Sigmoid colon (tissue), 7 donors: Measurements from ENCODE around the gene GABRB3. TPM values are rescaled to one million over a fixed set of nuclear protein-coding genes. Genes with fewer than 3 reads are reported as not detected.
"Not testable (repeated sequence)": the region's sequence is repeated elsewhere in the genome, so short reads cannot be mapped to it uniquely, and the experiment has no call there.

Experiments used
- DNase-seq: peaks from one replicate; pipeline ENCODE4 v3.0.0-alpha.2; 2019
- H3K27ac ChIP-seq, 4 donors: fragments of 200-600 bp; sonication (generic); one replicate each; pipeline ENCODE4 v1.5.1; 2016 to 2019; ENCODE audit warnings: mild to moderate bottlenecking in 1 of 4
- H3K27me3 ChIP-seq, 3 donors: fragments of 200-600 bp; sonication (generic); one replicate each; pipeline ENCODE4 v1.5.1; 2019; ENCODE audit warnings: mild to moderate bottlenecking in 1 of 3
- H3K36me3 ChIP-seq, 4 donors: fragments of 200-600 bp; sonication (generic); one replicate each; pipeline ENCODE4 v1.5.1; 2016 to 2019
- H3K4me1 ChIP-seq, 4 donors: fragments of 200-600 bp; sonication (generic); one replicate each; pipeline ENCODE4 v1.5.1; 2017 to 2019
- H3K4me3 ChIP-seq, 4 donors: fragments of 200-600 bp; sonication (generic); one replicate each; pipeline ENCODE4 v1.5.1; 2017 to 2019; ENCODE audit warnings: mild to moderate bottlenecking in 2 of 4, moderate library complexity in 1 of 4
- H3K9me3 ChIP-seq, 4 donors: fragments of 200-600 bp in 3 of 4; sonication (generic) in 3 of 4; one replicate each; pipeline versions ENCODE4 v1.5.1 to v1.6.1; 2013 to 2019
- CTCF ChIP-seq, 4 experiments: fragments of 450-650 bp in 3 of 4; fragments of 200-600 bp in 1 of 4; IDR thresholded peaks; one replicate each; pipeline ENCODE4 v1.5.1; 2016 to 2019; ENCODE audit warnings: antibody characterized with exemption in 4 of 4, mild to moderate bottlenecking in 3 of 4, moderate library complexity in 2 of 4
- EP300 ChIP-seq, 4 donors: sonication (generic); formaldehyde crosslinking; IDR thresholded peaks; one replicate each; pipeline ENCODE4 v1.6.1; 2017; ENCODE audit warnings: antibody characterized with exemption in 4 of 4
- POLR2A ChIP-seq, 2 donors: fragments of 450-650 bp; IDR thresholded peaks; one replicate each; pipeline ENCODE4 v1.6.1; 2016; ENCODE audit warnings: antibody characterized with exemption in 2 of 2, mild to moderate bottlenecking in 2 of 2, moderate library complexity in 2 of 2
- POLR2AphosphoS5 ChIP-seq, 4 donors: sonication (generic); formaldehyde crosslinking; IDR thresholded peaks; one replicate each; pipeline ENCODE4 v1.6.1; 2017; ENCODE audit warnings: antibody characterized with exemption in 4 of 4
- WGBS, 2 donors: extraction: QIAGEN DNeasy Blood & Tissue Kit; methylation state at CpG; one replicate each; pipeline ENCODE4 v1.1.7; 2013; 5-methylcytosine and 5-hydroxymethylcytosine counted together
- intact Hi-C: fragments of 100-400 bp; cut with DNase I; formaldehyde crosslinking; loops from one replicate; pipeline ENCODE4 v1.15.1; 2023
- polyA plus RNA-seq, 3 donors: library from polyadenylated mRNA; stranded (reverse); fragments of 200-250 nt; gene quantifications; one replicate each; pipeline ENCODE4 v1.2.3, GENCODE V29; 2013
- total RNA-seq, 4 donors: library from RNA; depleted of rRNA; stranded (reverse); fragments of >200 nt; gene quantifications; one replicate each; pipeline ENCODE4 v1.1.0, GENCODE V29; 2016
- donor health status: healthy with polysubstance abuse.
- donor health status: Bipolar disorder and iron deficiency.
- donor health status: healthy.

Gene GABRB3
- total and polyA plus RNA-seq, 7 donors: 0.23 to 4.6 (median 1.0) TPM

- no peaks in the 10 kb centered on the region for H3K36me3 ChIP-seq
- intact Hi-C loops: no loop called here
- 65 to 71% methylated on average over 5 of the region's 5 CpGs for WGBS, 2 donors
- peaks cover 0 to 8% (median 1%) of the 10 kb centered on the region in 4 donors for H3K9me3 ChIP-seq
- TF ChIP-seq POLR2A (IDR thresholded peaks at IDR 0.05): no peak
- TF ChIP-seq EP300 (IDR thresholded peaks at IDR 0.05): no peak
- TF ChIP-seq CTCF (IDR thresholded peaks at IDR 0.05): no peak
- TF ChIP-seq POLR2AphosphoS5 (IDR thresholded peaks at IDR 0.05): no peak
- no peak for DNase-seq
- no peaks in the 10 kb centered on the region for H3K4me1 ChIP-seq
- H3K4me3 ChIP-seq: no peak overlapping the region
- H3K27ac ChIP-seq: no peak overlapping the region
- H3K27me3 ChIP-seq: peaks cover 0 to 4% (median 0%) of the 10 kb centered on the region in 3 donors
These were observed 43.8 kb downstream of the GABRB3 start for GRCh38 chr15:26729030-26729429.

GRCh38 chr15:26724381-26725150, 48.3 kb downstream of the GABRB3 start:
- no peaks in the 10 kb centered on the region for H3K4me1 ChIP-seq
- no peaks in the 10 kb centered on the region for H3K36me3 ChIP-seq
- no peak overlapping the region for H3K4me3 ChIP-seq
- peaks cover 0 to 4% (median 0%) of the 10 kb centered on the region in 3 donors for H3K27me3 ChIP-seq
- DNase-seq: no peak
- H3K27ac ChIP-seq: no peak overlapping the region
- no peak for TF ChIP-seq POLR2A (IDR thresholded peaks at IDR 0.05)
- 94 to 98% methylated on average over 2 of the region's 2 CpGs for WGBS, 2 donors
- intact Hi-C loops: no loop called here
- H3K9me3 ChIP-seq: no peaks in the 10 kb centered on the region

- H3K4me3 ChIP-seq: no peak overlapping the region
- H3K36me3 ChIP-seq: no peaks in the 10 kb centered on the region
- TF ChIP-seq EP300 (IDR thresholded peaks at IDR 0.05) (no peak), CTCF (IDR thresholded peaks at IDR 0.05) (no peak), POLR2A (IDR thresholded peaks at IDR 0.05) (no peak), POLR2AphosphoS5 (IDR thresholded peaks at IDR 0.05) (no peak)
- H3K4me1 ChIP-seq: no peaks in the 10 kb centered on the region
- 45 to 58% methylated on average over 5 of the region's 5 CpGs for WGBS, 2 donors
- no peaks in the 10 kb centered on the region for H3K9me3 ChIP-seq
- no peak overlapping the region for H3K27ac ChIP-seq
- peaks cover 0 to 4% (median 0%) of the 10 kb centered on the region in 3 donors for H3K27me3 ChIP-seq
- intact Hi-C loops: no loop called here
- DNase-seq: no peak
These were observed 50.2 kb downstream of the GABRB3 start for GRCh38 chr15:26722621-26723160.

GRCh38 chr15:26721232-26721967, 51.5 kb downstream of the GABRB3 start:
- Histone ChIP-seq H3K9me3 (no peaks in the 10 kb centered on the region), H3K27ac (no peak overlapping the region), H3K27me3 (no peaks in the 10 kb centered on the region), H3K4me3 (no peak overlapping the region), H3K4me1 (no peaks in the 10 kb centered on the region), H3K36me3 (no peaks in the 10 kb centered on the region)
- intact Hi-C loops: no loop called here
- WGBS, 2 donors: 26 to 50% methylated on average over 5 of the region's 5 CpGs
- no peak for DNase-seq
- no peak for TF ChIP-seq EP300 (IDR thresholded peaks at IDR 0.05)
- no peak for TF ChIP-seq POLR2AphosphoS5 (IDR thresholded peaks at IDR 0.05)
- TF ChIP-seq CTCF (IDR thresholded peaks at IDR 0.05): no peak
- TF ChIP-seq POLR2A (IDR thresholded peaks at IDR 0.05): no peak

- H3K27me3 ChIP-seq: no peaks in the 10 kb centered on the region
- H3K27ac ChIP-seq: no peak overlapping the region
- H3K4me1 ChIP-seq: no peaks in the 10 kb centered on the region
- no peak for DNase-seq
- WGBS, 2 donors: 31 to 49% methylated on average over 5 of the region's 5 CpGs
- intact Hi-C loops: no loop called here
- no peak overlapping the region for H3K4me3 ChIP-seq
- H3K9me3 ChIP-seq: no peaks in the 10 kb centered on the region
- H3K36me3 ChIP-seq: no peaks in the 10 kb centered on the region
- TF ChIP-seq CTCF (IDR thresholded peaks at IDR 0.05) (no peak), POLR2AphosphoS5 (IDR thresholded peaks at IDR 0.05) (no peak), EP300 (IDR thresholded peaks at IDR 0.05) (no peak), POLR2A (IDR thresholded peaks at IDR 0.05) (no peak)
These were observed 52.3 kb downstream of the GABRB3 start for GRCh38 chr15:26720546-26720945.

- H3K4me3 ChIP-seq, H3K9me3 ChIP-seq, H3K27me3 ChIP-seq, H3K27ac ChIP-seq, H3K36me3 ChIP-seq, H3K4me1 ChIP-seq, intact Hi-C loops, DNase-seq: not testable (repeated sequence)
- 16 to 28% methylated on average over 5 of the region's 5 CpGs for WGBS, 2 donors
These were observed 53.0 kb downstream of the GABRB3 start for GRCh38 chr15:26719866-26720265.
